Ovary (tissue), 3 donors: Measurements from ENCODE around the gene C19orf73.

Experiments used
- CTCF ChIP-seq, 3 donors: fragments of 450-650 bp in 2 of 3; fragments of 200-600 bp in 1 of 3; IDR thresholded peaks; one replicate each; pipeline versions ENCODE4 v1.5.1 to v1.8.0; 2016 to 2022; ENCODE audit warnings: antibody characterized with exemption in 3 of 3, mild to moderate bottlenecking in 1 of 3
- EP300 ChIP-seq: sonication (generic); formaldehyde crosslinking; IDR thresholded peaks from one replicate; pipeline ENCODE4 v1.6.1; 2017; ENCODE audit warnings: antibody characterized with exemption
- donor health status: DM: no; HTN: no; CAD: no.

GRCh38 chr19:49125025-49125731, 6.2 kb upstream of the C19orf73 start:
- TF ChIP-seq CTCF (IDR thresholded peaks at IDR 0.05): no peak
- TF ChIP-seq EP300: no peak
